Measurements from ENCODE around the gene FAM181A.

GRCh38 chr14:93978735-93979134 lies 51.6 kb downstream of the FAM181A start:
- TF ChIP-seq CTCF (IDR thresholded peaks at IDR 0.05) (no peak), POLR2A (IDR thresholded peaks at IDR 0.05) (no peak)

Data from body of pancreas (tissue), 4 donors.